GM21390 (cell line): ENCODE measurements around the gene TBC1D4.
"Not testable (repeated sequence)": the region's sequence is repeated elsewhere in the genome, so short reads cannot be mapped to it uniquely, and the experiment has no call there.

ENCODE experiments used
- ATAC-seq: cut with Tn5 transposase; IDR thresholded peaks from one replicate; pipeline ENCODE4 v1.9.1; 2021; ENCODE audit not compliant: unreplicated experiment

TBC1D4 gene

DNA sequence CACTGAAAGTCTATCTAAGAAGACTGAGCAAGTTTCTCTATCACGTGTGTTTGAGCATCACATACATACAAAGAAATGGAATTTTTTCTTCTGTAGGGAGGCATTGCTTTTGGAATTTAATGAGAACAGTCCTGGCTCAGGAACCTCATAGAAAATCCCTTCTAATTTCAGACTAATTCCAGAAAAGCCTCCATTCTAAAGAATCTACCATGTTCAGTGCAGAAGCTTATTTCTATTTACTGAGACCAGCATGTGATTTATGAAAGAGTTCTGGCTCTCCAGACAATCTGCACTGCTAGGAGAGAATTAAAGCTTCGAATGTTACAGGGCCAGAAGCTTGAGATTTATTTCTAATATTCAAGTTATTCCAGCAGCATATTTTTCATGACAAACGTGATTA is 186.8 kb downstream of the TBC1D4 start:
- no peak for ATAC-seq

DNA sequence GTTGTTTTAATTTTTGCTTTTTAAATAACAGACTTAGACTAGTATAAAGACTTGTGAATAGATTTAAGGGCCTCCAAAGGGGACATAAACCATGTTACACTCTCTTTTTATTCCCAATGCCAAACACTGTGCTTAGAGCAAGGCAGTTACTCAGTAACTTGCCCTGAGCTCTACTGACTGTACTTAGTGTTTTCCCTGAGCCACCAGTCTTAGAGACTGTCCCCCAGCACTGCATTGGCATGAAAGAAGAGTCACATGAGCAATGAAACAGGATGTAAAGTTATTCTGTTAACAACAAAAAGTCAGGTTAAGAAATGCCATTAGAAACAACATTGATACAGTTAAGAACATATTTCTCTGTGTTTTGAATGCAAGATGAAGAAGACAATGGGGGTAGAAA is 187.9 kb downstream of the TBC1D4 start:
- peak; percentile 46 for ATAC-seq

DNA sequence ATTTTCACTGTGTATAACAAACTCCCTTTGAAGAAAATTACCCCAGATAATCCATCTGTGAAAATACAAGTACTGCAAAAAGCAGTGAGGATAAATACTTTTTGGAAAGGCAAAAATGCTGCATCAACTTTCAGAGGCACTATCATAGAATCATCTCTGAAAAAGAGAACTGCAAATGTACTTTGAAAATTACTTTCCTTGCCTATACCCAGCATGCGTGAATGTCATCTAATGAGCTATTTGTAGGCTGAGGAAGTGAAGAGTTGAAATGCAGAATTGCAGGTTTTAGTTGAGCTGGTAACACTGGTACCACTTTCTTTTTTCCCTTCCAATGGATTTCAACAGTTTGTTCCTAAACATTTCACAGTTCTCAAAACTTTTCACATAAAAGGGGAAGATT is 196.7 kb downstream of the TBC1D4 start:
- ATAC-seq, result peak; percentile 79

DNA sequence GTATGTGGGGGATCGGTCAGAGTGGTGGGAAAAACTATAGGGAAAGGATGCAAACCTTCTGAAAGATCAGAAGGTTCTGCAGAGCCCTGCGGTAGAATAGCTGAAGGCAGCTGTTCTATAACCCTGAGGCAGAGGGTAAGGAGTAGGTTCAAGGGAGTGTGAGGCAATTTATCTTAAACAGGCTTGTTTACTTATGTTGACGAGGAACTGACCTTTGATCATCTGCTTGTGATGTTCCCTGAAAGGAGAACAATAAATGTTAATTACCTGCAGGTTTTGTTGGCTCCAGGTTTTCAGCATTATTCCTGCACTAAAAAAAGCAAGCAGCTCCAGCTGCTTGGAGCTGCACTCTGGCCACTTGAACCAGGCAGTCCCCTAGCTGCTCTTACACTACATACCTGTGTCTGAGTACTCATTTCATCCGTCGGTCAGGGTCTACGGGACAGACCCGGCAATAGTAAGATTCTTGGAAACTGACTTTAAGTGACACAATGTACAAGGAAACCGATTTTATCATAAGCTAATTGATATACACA is 202.1 kb downstream of the TBC1D4 start:
- no peak for ATAC-seq

DNA sequence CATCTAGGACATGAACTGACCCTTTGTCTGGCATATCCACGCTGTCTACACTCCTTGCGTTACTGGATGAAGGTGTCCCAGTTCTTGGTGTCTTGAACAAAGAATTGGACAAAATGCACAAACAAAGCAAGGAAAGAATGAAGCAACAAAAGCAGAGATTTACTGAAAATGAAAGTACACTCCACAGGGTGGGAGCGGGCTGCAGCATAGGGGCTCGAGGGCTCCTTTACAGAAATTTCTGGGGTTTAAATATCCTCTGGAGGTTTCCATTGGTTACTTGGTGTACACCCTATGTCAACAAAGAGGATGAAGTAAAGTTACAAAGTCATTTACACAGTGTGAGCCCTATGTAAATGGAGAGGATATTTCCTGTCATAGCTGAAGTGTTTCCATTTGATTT is 208.3 kb downstream of the TBC1D4 start:
- not testable (repeated sequence) for ATAC-seq

DNA sequence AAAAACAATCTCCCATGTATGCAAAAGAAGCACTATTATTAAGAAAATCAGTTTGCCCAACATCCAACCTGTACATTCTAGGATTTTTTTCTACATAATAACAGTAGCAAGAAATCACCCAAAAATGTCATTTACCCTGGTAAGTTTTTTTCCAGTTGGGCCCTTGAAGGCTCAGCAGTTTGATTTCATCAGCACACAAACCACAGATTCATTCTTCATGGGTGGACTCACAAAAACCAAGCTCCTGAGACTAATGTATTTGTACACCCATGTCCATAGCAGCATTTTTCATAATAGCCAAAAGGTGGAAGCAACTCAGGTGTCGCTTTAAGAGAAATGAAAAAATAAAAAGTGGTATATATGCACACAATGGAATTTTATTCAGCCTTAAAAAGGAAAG is 210.1 kb downstream of the TBC1D4 start:
- ATAC-seq, result no peak

DNA sequence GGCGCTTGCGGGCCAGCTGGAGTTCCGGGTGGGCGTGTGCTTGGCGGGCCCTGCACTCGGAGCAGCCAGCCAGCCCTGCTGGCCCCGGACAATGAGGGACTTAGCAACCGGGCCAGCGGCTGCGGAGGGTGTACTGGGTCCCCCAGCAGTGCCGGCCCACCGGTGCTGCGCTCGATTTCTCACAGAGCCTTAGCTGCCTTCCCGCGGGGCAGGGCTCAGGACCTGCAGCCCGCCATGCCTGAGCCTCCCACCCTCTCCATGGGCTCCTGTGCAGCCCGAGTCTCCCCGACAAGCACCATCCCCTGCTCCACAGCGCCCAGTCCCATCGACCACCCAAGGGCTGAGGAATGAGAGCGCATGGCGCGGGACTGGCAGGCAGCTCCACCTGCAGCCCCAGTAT is 213.5 kb downstream of the TBC1D4 start:
- not testable (repeated sequence) for ATAC-seq

DNA sequence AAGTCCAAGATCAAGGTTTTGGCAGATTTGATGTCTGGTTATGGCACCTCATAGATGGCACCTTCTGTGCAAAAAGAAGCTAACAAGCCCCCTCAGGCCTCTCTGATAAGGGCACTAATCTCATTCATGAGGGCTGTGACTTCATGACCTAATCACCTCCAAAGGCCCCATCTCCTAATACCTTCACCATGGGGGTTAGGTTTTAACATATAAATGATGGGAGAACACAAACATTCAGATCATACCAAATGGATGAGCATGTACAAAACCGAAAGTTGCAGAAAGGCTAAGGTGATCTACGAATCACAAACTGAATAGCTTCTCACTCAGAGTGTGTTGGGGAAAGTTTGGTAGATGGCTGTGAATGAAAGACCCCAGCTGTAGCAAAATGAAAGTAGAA is 217.4 kb downstream of the TBC1D4 start:
- no peak for ATAC-seq

DNA sequence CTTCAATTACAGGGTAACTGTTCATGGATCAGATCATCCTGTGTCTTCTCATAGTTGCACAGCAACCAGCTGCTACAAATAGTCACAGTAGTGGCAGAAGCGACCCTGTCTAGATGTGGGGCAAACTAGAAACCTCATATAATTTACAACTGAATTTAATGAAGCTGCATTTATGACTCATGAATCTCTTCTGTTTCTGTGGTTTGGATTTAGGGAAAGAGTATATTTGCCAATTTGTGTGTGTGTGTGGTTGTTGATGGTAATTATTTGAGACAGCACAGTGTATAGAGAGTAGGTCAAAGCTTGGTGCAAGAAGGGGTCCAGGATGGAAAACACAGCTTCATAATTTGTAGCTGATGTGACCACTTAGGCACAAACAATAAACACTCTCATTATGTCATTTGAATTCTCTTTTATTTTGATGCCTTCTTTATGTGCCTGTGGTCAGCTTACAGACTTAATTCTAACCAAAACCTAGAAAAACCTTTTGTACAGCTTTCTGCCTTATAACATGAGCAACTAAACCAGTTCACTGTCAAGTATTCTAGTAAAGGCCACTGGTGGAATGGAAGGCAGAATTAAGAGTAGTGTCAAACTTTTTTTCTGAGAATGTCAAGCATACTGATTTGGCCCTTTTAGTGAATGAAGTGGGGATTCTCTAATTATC is 218.1 kb downstream of the TBC1D4 start:
- ATAC-seq, result no peak

DNA sequence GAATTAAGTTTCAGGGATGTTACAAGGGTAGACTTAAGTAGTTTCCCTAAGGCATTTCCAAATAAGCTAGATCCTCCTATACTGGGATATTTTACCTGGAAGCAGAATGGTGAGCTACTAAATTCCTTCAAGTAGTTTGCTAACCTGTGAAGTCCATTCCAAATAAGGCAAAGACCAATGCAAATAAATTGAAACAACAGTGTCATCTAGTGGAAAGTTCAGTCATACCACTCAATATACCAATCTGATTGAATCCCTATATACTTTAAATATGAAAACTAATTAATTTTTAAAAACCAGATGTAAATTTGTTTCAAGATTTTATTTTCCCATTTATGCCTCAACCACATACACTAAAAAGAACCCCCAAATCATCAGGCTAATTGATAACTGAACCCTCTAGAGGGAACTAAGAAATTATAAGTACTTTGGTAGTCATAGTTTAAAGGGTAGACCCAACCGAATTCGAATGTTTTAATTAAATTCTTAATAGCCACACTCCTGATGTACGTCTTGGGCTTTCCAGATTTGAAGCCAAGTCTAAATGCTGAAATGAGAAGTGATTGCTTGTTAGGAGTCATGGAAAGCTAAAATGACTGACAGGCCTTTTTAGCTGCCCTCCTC is 223.7 kb downstream of the TBC1D4 start:
- ATAC-seq, result no peak

DNA sequence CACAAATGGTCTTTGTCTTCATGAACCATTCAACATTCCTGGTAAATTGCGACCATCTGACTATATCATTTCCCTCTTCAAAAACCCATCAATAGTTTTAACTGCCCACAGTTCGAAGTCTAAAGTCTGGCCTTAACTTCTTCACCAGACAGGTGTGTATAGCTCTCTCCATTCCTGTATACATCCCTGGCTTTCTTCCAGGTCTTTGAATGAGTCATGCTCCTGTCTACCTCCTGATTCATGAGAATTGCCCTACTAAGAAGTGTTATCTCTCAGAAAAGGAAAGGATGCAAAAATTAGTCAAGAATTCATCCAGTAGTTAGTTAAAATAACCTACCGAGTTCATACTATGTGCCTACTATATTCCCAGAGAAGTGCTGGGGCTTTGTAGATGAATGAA is 225.0 kb downstream of the TBC1D4 start:
- no peak for ATAC-seq

DNA sequence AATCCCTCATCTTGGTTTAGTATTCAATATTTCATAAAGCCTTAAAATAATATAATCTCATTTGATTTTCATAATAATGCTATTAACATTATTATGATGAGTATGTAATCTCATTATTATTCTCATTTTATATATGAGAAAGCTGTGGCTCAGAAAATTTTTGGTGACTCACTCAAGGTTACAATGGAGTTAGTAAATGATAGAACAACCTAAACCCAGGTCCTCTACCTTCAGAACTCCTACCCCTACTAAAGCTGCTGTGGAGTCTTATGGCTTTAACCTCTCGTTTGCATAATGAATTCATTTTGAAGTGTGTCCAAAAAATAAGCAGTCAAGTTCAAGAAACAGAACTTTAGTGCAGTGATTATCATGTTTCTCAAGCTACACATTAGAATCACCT is 226.3 kb downstream of the TBC1D4 start:
- ATAC-seq, result no peak

DNA sequence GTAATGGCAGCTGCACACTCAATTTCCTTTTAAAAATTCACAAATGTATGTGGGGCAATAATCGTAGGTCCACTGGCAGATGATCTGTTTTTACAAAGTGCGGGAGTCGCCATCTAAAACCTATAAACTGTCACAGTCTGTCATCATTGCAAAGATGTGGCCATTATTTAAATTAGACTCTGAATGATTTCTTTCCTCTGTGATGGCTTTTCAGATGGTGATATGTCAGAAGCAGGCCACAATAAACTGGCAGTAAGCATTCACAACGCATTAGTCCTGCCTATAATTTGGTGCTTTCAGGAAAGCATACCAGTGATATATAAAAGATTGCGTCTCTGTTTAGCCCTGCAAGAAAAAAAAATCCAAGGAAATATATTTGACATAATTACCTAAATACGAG is 226.8 kb downstream of the TBC1D4 start:
- ATAC-seq, result no peak

DNA sequence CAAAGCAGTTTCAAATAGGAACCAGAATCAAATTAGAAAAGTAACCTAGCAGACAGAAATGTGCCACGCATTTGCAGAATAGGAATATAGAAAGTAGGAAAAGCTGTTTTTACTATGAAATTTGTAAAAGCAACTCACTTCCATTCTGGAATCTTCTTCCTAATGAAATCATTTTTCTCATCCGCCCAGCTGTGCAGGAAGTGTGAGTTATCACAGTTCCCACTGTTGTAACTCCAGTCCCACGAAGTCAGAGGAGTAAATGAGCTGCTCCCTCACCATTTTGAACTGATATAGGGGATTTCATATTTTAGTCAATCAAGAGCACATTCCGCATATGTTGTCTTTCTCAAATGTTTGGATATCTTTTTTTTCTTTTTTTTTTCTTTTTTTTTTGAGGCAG is 230.8 kb downstream of the TBC1D4 start:
- ATAC-seq, result no peak

DNA sequence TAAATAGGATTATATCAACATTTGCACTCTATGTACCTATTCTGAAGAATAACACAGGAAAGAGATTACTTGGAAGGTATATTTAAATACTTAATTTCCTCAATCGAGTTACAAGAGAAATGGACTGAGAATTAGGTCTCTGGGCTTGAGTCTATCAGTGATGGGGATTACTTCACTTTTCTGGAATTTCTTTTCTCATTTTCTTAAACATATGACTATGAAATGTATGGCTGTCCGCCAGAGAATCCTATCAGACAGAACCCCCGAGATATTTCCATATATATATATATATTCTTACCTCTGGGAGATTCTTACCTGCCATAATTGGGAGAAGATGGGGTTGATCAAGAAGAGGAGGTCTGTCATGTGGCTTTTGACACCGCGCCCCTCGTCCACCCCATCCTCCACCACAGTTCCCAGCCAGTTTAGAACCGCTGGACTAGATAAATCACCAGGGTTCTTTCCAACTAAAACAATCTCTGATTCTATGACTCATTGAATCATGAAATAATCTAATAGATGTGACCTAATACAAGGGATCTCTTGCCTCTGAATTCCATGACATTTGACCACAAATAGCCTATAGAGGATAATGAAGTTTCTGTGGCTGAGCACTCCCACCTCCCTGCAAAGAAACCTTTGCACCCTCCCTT is 231.3 kb downstream of the TBC1D4 start:
- ATAC-seq, result no peak

DNA sequence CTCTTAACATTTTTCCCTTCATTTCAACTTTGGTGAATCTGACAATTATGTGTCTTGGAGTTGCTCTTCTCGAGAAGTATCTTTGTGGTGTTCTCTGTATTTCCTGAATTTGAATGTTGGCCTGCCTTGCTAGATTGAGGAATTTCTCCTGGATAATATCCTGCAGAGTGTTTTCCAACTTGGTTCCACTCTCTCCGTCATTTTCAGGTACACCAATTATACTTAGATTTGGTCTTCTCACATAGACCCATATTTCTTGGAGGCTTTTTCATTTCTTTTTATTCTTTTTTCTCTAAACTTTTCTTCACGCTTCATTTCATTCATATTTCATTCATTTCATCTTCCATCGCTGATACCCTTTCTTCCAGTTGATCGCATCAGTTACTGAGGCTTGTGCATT is 236.4 kb downstream of the TBC1D4 start:
- not testable (repeated sequence) for ATAC-seq

DNA sequence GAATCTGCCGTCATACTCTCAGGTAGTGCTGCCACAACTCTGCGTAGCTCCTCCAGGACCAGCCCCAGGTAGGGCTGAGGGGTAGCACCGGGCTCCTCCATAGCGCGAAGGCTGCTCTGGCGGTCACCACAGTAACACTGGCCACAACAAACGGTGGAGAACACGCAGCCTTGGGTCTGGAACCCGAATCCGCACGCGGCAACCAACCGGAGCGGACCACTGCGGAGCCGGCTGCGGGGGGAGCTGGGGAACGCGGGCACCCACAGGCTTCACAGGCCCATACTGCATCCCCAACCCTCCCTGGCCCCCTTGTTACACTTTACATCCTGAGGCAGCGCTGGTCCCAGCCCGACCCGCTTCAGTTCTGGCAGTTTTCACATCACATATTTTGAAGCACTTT is 241.7 kb downstream of the TBC1D4 start:
- ATAC-seq, result not testable (repeated sequence)

DNA sequence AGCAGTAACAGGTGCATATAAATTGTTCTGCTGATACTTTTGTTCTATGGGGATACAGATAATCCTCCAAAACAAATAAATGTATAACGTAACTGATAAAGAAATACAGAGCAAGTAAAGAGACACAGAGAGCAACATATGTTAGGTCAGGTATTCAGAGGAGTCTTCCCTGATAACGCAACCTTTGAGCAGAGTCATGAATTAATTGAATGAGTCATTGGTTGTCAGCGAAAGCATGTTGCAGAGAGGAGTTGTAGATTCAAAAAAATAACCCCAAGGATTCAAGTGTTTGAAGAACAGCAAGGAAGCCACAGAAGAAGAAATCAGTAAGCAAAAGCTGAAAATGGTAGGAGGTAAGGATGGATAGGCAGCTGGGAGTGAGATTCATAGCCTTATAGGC is 245.2 kb downstream of the TBC1D4 start:
- ATAC-seq, result no peak
